Measurements from ENCODE around the gene PEX16.

DNA sequence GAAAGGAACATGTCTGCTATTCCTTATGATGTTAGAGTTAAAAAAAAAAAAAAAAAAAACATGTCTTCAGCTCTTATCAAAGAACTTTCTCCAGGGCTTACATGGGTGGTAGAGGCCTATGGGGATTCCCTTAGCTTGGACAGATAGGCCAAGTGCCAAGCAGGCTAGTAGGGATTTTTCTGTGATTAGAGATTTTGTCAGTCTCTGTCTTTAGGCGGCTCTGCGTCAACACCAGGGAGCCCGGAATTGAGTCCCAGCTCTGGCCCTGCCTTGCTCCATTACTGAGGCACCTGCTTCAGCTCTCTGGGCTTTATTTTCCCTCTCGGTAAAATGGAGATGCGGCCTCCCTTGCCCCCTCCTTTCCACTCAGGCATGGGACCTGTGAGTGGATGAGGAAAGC is 57.3 kb downstream of the PEX16 start:
- TF ChIP-seq CTCF (IDR thresholded peaks at IDR 0.05) (no peak), EP300 (IDR thresholded peaks at IDR 0.05; ENCODE audit: low read depth) (no peak)
